ENCODE results near the gene LAG3.

GRCh38 chr12:6813363-6813762, 41.0 kb downstream of the LAG3 start:
- TF ChIP-seq, protein P1, sequence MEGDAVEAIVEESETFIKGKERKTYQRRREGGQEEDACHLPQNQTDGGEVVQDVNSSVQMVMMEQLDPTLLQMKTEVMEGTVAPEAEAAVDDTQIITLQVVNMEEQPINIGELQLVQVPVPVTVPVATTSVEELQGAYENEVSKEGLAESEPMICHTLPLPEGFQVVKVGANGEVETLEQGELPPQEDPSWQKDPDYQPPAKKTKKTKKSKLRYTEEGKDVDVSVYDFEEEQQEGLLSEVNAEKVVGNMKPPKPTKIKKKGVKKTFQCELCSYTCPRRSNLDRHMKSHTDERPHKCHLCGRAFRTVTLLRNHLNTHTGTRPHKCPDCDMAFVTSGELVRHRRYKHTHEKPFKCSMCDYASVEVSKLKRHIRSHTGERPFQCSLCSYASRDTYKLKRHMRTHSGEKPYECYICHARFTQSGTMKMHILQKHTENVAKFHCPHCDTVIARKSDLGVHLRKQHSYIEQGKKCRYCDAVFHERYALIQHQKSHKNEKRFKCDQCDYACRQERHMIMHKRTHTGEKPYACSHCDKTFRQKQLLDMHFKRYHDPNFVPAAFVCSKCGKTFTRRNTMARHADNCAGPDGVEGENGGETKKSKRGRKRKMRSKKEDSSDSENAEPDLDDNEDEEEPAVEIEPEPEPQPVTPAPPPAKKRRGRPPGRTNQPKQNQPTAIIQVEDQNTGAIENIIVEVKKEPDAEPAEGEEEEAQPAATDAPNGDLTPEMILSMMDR (IDR thresholded peaks at IDR 0.05) = no peak
- TF ChIP-seq POLR2AphosphoS5 (IDR thresholded peaks at IDR 0.05) (no peak), EP300 (IDR thresholded peaks at IDR 0.05) (no peak)
